HG03025 (cell line): ENCODE results near the gene ZFP36L1.

Experiments
- ATAC-seq: cut with Tn5 transposase; IDR thresholded peaks from one replicate; pipeline ENCODE4 v1.9.1; 2021; ENCODE audit warnings: mild to moderate bottlenecking, moderate library complexity; ENCODE audit not compliant: unreplicated experiment, low FRiP score

The ZFP36L1 gene, protein sequence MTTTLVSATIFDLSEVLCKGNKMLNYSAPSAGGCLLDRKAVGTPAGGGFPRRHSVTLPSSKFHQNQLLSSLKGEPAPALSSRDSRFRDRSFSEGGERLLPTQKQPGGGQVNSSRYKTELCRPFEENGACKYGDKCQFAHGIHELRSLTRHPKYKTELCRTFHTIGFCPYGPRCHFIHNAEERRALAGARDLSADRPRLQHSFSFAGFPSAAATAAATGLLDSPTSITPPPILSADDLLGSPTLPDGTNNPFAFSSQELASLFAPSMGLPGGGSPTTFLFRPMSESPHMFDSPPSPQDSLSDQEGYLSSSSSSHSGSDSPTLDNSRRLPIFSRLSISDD

DNA sequence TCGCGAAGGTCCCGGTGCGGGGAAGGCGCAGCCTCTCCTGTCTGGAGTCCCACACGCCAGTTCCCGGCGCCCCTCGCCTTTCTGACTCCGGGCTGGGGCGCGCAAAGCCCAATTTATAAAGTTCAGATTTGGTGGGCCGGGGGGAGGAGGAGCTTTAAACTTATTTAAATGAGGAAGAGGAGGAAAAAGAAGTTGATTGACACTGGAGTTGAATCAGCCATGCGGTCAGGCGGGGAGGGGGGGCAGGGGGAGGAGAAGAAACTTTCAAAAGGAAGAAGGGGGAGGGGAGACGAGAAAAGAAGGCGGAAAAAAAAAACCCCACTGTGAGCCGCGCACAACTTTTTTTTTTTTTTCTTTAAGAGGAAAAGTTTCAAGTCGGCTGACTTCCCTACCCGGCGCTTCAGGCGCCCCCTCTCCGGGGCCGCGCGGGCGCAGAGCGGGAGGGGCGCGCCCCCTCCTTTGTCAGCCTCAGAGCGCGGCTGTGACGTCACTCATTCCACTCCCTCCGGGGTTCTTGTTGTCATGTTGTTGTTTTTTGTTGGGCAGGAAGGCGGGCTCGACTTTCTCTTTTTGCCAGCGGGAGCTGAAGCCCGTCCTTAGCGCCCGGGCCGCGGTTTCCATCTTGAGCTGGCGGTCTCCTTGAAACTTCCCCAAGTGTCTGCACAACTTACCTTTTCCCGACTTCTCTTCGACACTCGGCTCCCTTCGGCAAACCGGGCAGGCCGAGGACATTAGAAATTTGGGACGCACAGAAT, at the start of gene ZFP36L1:
ZFP36L1 (minus strand) TSS at position 89 of the 755 bp plus-strand sequence. CDS start 129 bp downstream, outside the sequence.
- ATAC-seq, result peak; percentile 33

DNA sequence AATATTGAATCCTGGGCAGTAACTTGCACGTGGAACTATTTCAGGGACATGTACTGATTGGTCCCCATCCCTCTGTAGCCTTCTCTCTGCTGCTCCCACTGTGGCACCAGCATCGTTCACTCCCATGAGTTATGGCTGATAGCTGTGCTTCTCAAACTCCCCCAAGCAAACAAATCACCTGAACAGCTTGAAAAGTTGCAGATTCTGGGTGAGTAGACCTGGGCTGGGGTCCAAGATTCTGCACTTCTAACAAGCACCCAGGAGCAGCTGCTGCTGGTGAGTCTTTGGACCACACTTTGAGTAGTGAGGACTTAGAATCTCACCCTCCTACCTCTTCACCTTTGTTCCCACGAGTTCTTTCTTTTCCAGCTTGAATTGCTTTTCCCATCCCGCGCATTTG, 49.4 kb upstream of the ZFP36L1 start:
- no peak for ATAC-seq

DNA sequence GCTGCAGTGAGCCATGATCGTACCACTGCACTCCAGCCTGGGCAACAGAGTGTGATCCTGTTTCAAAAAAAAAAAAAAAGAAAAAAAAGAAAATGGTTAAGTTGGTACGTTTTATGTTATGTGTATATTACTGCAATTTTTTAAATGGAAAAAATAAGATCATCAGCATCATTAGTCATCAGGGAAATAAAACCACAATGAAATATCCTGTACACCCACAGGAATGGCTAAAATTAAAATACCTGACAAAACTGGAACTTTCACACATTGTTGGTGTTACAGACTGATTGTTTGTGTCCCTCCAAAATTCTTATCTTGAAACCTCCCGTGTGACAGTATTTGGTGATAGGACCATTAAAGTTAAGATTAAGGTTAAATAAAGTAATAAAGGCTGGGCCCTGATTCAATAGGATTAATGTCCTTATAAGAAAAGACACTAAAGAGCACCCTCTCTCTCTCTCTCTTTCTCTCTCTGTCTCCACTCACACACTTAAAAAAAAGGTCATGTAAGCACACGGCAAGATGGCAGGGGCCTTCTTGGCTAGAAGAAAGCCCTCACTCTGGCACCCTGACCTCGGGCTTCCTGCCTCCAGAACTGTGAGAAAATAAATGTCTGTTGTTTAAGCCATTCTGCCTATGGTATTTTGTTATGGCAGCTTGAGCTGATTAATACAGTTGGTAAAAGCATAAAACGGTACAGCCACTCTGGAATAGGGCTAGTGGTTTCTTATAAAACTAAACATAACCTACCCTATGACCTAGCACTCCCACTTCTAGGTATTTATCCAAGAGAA, 48.3 kb upstream of the ZFP36L1 start:
- ATAC-seq, result no peak

DNA sequence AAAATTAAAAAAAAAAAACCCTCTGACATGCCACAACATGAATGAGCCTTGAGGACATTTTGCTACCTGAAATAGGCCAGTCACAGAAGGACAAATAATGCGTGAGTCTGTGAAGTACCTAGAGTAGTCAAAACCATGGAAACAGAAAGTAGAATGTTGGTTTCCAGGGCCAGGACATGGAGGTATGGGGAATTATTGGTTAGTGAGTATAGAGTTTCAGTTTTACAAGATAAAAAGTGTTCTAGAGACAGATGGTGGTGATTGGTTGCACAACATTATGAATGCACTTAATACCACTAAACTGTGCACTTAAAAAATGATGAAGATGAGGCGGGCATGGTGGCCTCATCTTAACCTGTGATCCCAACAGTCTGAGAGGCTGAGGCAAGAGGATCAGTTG, 47.6 kb upstream of the ZFP36L1 start:
- no peak for ATAC-seq

DNA sequence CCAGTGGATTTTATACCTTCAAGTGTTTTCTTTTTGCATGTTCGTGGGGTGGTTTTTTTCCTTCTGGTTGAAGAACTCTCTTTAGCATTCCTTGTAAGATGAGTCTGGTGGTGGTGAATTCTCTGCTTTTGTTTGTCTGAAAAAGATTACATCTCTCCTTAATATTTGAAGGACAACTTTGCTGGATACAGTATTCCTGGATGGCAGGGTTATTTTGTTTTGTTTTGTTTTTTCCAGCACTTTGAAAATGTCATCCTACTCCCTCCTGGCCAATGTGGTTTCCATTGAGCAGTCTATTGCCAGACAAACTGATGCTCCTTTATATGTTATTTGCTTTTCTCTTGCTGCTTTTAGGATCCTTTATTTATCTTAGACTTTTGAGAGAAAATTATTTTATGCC, 43.2 kb upstream of the ZFP36L1 start:
- ATAC-seq, result no peak

DNA sequence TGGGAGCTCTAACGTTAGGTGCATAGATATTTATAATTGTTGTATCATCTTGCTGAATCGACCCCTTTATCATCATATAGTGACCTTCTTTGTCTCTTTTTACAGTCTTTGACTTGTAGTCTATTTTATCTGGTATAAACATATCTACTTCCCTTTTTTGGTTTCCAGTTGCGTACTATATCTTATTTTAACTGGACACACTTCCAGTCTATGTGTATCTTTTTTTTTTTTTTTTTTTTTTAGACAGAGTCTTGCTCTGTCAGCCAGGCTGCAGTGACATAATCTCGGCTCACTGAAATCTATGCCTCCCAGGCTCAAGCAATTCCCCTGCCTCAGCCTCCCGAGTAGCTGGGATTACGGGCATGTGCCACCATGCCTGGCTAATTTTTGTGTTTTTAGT, 41.9 kb upstream of the ZFP36L1 start:
- no peak for ATAC-seq

DNA sequence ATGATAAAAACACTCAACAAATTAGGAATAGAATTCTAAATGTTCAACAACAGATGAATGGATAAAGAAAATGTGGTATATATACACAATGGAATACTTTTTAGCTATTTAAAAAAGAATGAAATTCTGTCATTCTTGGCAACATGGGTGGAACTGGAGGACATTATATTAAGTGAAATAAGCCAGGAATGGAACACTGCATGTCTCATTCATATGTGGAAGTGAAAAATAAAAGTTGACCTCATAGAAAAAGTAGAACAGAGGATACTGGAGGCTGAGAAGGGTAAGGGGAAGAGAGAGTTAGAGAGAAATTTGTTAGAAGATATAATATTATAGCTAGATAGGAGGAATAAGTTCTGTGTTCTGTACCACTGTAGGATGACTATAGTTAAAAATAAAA, 35.8 kb upstream of the ZFP36L1 start:
- ATAC-seq, result no peak

DNA sequence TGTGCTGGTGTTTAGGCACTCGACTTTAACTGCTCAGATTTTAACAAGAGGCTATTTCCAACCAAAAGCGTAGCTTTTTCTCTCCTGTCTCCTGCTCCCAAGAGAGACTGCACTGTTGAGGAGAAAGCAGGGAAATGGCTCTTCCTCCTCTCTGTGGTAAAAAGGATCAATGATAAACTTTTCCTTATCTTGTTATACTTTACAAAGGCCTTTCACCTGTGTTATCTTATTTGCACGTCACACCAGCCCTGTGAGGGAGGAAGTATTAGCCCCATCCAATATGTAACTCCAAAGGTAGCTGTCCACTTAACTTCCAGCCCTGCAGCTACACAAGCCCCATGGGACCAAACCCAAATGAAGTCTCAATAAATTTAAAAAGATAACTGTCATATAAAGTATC, 32.9 kb upstream of the ZFP36L1 start:
- ATAC-seq, result no peak

DNA sequence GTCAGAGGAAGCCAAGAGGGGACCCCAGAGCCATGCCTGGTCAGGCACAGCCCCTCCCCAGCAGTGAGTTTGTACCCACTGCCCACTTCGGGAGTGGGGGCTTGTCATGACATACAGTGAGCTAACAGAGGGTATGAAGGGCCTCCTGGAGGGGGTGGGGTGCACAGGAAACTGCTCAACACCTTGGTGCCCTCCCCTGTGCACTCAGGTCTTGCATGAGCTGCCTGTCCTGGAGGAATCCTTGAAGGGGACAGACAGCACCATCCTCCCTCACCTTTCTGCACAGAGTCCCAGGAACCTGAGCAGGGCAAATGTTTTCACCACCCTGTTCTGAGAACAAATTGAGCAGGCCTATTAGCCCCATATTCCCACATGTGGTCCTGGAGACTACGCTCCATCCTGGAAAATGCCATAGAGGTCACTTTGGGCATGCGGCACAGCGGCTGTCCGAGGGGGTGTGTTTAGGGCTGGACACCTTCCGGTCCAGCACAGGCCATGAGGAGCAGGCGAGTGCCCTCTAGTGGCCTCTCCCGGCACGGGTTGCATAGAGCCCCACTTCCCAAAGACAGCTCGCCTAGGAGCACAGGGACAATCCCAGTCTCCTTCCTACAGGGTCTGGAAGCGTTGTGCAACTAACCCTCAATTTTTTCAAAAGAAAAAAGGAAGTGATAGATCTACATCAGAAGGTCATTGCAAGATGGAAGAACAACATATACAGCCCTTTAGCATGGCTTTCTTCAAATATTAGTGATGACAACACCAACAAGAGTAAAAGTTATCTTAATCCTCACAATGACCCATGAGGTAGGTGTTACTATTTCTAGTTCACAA, 31.9 kb upstream of the ZFP36L1 start:
- no peak for ATAC-seq

DNA sequence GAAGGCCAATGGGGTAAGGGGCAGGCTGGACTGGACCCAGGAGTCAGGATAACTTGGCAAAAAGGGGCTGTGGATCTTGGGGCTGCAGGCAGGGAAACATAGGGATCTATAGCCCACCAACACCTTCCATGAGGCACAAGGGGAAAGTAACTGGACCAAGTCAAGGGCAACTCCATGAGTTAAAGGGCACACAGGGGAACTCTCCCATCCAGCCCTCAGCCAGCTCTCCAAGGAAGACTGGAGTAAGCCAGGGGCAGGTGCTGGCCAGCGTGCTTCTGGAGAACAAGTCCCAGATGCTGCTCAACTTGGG, 31.3 kb upstream of the ZFP36L1 start:
- ATAC-seq, result no peak

DNA sequence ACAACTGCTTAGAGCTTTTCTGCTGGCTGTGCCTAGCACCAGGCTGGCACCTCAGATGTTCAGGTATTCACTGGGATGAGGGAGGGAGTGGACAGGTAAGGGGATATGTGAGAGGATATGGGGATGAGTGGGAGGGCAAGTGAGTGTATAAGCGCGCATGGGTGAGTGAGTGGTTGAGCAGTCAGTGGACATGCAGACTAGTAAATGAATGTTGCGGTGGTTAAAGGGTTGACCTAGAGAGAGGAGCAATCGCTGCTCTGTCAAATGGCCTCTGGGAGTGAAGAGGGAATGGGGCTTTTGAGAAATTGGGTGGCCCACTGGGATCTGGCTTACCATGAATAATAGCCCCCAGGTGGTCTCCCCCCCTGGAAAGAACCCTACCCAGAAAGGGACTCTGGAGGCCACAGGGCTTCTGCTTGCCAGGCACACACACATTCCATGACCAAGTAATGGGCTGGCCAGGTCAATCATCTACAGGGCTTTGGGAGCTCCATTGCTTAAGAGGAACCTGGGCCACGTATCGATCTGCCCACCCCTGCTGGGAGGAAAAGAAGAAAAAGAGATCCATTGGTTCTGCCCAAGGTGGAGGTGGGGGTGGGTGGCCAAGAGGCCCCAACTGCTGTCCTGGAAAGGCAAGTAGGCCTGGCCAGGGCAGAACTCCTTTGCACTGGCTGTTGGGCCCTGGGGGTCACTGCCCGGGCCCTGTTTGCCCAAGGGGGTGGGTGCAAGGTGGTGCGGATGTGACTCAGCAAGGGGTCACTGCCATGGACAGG, 30.8 kb upstream of the ZFP36L1 start:
- ATAC-seq, result no peak

DNA sequence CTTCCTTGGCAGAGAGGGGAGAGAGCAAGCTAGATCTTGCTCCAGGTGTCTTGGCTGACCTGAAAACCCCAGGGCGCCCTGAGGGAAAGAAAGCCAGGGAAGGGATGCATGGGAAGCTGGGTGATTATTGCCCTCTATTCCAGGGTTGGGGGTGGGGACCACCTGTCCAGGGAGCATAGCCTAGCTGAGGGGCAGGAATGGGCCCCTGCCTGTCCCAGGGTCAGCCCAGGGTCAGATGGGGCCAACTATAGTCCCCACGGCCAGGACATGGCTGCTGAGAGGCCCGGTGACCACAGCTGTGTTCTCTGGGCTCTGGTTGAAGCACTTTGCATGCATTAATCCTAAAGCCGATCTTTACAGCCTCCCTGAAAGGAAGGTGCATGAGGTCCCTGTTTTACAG, 30.1 kb upstream of the ZFP36L1 start:
- no peak for ATAC-seq

DNA sequence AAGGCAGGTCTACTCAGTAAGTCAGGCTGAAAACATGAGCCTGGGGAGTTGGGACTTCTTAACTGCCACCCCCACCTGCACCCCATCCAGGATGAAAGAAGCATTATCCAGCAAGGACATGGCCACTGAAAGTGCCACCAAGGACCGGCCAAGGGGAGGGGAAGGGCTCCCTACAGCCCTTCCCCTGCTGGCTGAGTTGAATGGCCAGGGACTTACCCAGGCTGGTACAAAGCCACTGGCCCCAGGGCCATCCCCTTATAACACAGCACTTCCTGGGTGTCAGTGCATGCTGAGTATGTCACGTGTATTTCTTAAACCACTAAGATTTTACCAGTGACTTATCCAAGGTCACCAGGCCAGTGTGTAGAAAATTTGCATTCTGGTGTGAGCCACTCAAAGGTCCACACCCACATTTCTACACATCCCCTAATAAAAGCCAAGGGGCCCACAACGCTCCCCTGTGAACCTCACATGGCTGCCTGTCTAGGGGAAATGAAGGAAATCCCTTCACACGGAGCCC, 29.3 kb upstream of the ZFP36L1 start:
- ATAC-seq, result peak; percentile 58

DNA sequence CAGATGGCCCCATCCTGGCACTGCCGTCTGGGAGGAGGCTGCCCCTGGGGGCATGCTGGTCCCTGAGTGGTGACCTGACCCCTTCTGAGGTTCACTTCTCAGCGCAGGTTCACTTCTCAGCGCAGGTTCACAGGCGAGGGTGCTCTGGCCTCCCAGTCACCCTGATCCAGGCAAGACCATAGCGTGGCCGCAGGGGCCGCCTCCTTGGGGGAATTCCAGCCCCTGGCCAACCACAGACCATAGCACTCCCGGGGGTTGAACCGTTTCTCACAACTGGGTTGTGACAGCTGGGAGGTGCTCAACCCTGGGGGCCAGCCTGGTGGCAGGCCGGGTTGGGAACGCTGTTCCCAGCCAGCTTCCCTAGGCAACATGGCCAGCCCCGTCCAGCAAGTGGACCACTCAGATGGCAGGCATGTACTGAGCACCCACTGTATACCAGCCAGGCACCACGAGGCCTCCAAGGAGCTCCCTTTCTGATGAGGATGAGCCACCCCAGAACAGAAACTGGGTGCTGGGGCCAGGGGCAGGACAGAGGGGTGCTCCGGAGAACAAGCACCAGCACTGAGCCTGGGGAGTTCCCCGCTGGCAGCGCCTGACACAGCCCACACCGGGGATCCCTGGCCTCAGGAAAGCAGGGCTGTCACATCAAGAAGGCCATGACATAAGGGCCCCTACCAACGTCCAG, 28.3 kb upstream of the ZFP36L1 start:
- ATAC-seq, result no peak

DNA sequence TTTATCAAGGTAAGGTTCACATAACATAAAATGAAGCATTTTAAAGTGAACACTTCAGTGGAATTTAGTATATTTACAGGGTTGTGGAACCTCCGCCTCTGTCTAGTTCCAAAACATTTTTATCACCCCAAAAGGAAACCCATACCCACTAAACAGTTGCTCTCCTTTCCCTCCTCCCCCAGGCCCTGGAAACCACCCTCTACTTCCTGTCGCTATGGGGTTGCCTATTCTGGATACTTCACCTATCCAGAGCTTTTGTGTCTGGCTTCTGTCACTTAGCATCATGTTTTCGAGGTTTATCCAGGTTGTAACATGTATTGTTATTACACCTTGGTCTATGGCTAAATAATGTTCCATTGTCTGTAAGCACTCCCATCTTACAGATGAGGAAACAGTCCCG, 27.7 kb upstream of the ZFP36L1 start:
- no peak for ATAC-seq

DNA sequence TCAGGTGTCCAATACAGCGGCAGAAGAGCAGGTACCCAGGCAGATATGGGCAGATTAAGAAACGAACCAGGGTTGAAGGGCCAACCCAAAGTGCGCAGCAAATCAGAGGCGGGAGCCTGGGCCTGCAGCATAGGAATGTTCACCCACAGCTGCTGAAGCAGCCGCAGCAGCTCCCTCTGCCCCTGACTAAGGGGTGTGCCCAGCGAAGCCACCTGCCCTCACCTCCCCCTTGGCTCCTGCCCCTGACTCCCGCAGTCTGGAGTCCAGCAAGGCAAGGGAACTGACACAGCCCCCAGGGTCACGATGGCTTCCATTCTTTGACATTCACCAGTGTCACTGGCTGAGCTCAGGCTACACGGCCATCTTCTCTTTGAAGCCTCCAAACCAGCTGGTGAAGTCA, 27.3 kb upstream of the ZFP36L1 start:
- no peak for ATAC-seq

DNA sequence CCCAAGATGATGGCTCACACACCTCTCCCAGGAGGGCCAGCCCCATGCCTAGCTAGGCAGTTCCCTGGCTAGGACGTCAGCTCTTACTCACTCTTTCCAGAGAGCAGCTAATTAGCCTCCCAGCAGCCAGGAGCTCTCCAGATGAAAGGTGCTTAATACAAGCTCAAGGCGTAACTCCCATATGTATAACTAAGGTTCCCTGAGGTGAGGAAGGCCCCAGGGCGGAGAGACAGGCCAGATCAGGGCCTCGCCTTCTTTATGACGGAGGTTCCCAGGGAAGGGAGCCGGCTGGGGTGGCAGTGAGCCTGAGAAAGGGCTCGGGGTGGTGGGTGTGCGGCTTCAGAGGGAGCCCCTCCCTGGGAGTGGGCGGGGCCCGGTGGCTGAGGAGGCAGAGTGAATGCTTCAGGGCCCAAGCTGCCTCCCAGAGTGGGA, 26.4 kb upstream of the ZFP36L1 start:
- no peak for ATAC-seq

DNA sequence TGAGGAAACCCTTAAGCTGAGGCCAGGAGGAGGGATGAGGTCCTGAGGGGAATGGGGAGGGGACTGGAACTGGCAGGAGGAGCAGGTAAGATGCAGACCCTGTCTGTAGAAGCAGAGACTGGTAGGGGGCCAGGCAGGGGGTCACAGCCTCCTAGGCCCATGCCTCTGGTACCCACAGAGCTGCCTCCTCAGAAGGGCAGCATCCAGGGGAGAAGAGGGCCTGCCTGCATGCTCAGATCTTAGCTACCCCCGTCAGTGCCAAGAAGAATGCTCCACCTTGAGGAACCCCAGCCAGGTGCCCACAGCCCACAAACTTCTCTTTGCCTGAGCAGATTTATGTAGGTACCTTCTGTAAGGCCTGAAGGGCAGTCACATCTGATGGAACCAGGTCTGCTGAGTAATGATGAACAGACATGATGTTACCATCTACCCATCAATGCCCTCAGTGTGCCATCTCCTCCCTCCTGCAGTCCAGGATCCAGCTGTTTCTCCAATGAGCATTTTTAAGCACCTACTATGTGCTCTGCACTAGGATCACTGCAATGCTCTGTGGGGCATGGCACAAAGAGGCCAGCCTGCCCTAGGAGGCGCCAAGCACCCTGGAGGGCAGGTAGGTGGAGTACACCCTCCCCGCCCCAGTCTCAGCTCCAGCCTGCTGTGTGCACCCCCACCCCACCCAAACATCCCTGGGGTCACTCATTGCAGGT, 24.8 kb upstream of the ZFP36L1 start:
- ATAC-seq, result no peak
